HK-2 (cell line): ENCODE results near the gene SRSF2.
A peak's percentile ranks its signal among the peaks of the same experiment; 100 is the strongest.
"Not testable (repeated sequence)": the region's sequence is repeated elsewhere in the genome, so short reads cannot be mapped to it uniquely, and the experiment has no call there.

Source experiments
- DNase-seq: peaks from one replicate; pipeline ENCODE4 v3.0.0-alpha.2; 2018; ENCODE audit not compliant: unreplicated experiment

SRSF2 gene

DNA sequence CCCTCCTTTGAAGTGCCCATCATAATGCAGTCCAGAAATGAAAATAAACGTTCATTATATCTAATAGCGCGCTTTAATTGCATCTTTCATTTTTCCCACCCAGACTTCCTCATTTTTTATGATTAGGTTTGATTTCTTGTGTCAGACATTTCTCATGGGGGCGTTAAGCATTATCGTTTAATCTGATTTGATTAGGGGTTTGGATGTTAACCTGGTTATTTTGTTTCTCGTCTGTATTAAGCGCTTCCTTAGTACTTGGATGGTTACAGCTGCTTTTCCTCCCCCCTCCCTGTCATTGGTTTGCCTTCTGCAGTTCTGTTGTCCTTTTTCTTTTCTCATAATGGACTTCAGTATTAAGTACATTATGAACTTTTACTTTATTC, 1.3 kb upstream of the SRSF2 start:
- no peak for DNase-seq

GRCh38 chr17:76737676-76738467, 741 bp upstream of the SRSF2 start, which contains the start of gene MFSD11:
Gene MFSD11 (plus strand): TSS chr17:76738119. CDS start chr17:76738353, 234 bp downstream.
- peak; percentile 92 for DNase-seq

GRCh38 chr17:76736349-76737081, 616 bp downstream of the SRSF2 start:
- peak; percentile 44 for DNase-seq

- DNase-seq, result no peak
Measured at GRCh38 chr17:76735586-76736348, 1.4 kb downstream of the SRSF2 start.

DNA sequence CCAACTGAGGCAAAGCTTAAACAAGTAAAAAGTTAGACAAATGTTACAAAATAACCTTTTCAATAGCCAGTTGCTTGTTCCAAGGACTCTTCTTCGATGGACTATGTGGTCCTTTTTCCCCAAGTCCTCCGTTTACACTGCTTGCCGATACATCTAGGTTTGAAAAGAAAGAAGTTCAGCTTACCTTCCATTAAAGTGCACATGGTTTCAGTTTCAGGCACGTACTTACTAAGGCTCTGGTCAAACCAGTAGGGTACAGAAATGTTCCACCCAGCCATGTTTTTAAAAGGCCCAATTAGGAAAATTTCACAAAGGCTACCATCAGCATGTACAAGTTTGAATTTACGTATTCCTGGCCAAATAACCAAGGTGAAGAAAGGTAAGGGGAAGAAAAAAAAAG, 2.1 kb downstream of the SRSF2 start:
- no peak for DNase-seq

DNA sequence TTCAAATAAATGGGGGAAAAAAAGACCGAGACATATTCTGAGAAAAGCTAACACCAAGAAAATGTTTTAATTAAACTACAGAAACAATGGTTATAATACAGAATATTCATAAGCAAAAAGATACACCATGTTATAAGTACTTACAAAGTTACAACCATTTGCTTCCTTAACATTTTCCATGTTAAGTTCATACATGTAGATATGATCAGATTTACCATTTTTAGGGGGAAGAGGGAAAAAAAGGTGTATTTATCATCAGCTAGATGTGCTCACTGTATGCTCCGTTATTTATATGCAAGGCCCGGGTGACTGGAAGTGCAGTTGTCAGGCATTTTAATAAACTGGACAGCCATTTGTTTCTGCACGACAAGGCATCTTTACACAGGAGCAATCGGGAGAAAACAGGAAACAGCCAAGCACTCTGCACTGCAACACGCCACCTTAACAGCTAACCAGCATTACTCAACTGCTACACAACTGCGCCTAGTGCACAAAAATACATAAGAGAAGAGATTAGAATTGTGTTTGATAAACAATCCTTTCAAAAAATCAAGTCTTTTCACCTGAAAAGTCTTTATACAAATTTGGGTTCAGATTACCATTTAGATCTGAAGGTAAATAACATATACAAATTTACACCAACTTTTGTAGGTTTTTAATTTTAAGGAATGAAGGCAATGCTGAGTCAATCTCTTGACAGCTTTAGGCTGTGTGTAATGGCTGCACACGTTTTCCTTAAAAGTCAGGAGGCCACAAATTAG, 2.9 kb downstream of the SRSF2 start:
- DNase-seq, result no peak

DNA sequence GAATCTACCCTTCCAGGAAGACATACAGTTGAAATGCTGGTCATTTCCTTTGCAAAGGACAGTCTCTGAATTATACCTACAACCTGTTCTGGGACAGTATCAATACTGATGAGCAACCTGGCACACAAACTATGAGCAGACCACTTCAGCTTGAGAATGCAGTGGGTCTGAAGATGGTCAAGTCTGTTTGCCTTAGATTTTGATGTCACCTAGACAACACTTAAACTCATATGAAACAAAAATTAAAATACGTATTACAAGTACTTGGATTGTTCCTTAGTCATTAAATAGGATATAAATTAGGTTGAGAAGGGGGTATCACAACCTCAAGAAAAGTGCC, 3.5 kb downstream of the SRSF2 start:
- no peak for DNase-seq

- no peak for DNase-seq
Measured at GRCh38 chr17:76732734-76733617, 4.2 kb downstream of the SRSF2 start.

DNA sequence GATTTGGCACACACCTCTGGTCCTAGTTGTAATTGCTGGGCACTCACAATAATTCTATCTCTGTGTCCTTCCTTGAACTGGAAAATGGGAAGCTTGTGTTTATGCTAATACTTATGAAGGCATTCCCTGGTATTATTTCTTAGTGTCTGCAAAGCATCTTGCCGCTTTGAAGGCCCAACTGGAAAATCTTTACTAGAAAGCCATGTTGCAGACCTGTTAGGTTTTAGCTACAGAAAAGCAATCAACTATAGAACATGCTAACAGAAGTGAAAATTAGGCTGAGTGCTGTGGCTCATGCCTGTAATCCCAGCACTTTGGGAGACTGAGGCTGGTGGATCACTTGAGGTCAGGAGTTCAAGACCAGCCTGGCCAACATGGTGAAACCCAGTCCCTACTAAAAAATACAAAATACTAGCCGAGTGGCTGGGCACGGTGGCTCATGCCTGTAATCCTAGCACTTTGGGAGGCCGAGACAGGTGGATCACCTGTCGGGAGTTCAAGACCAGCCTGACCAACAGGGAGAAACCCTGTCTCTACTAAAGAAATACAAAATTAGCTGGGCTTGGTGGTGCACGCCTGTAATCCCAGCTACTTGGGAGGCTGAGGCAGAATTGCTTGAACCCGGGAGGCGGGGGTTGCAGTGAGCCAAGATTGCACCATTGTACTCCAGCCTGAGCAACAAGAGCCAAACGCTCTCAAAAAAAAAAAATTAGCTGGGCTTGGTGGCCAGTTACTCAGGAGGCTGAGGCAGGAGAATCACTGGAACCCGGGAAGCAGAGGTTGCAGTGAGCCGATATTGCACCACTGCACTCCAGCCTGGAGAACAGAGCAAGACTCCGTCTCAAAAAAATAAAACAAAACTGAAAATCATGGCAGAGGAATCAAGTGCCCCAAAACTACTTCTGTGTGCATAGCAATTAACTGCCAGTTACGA, 5.1 kb downstream of the SRSF2 start:
- DNase-seq, result not testable (repeated sequence)

DNA sequence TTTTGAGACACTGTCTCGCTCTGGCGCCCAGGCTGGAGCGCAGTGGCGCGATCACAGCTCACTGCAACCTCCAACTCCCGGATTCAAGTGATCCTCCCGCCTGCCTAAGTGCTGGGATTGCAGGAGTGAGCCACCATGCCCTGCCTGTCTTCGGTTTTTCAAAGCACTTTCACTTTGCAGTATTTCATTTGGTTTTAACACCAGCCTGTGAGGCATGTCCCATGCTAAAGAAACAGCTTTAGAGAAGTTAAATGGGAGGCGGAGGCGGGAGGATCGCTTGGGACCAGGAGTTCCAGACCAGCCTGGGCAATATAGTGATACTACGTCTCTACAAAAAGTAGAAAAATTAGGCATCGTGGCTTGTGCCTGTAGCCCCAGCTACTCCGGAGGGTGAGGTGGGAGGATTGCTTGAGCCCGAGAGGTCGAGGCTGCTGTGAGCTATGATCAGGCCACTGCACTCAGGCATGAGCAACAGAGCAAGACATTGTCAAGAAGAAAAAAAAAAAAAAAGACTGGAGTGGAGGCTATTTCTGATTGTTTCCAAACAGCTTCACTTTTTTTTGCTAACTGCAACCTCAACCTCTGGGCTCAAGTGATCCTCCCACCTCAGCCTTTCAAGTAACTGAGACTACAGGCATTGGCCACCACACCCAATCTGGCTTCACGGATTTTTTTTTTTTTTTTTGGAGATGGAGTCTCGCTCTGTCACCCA, 9.2 kb downstream of the SRSF2 start:
- peak; percentile 52 for DNase-seq

DNA sequence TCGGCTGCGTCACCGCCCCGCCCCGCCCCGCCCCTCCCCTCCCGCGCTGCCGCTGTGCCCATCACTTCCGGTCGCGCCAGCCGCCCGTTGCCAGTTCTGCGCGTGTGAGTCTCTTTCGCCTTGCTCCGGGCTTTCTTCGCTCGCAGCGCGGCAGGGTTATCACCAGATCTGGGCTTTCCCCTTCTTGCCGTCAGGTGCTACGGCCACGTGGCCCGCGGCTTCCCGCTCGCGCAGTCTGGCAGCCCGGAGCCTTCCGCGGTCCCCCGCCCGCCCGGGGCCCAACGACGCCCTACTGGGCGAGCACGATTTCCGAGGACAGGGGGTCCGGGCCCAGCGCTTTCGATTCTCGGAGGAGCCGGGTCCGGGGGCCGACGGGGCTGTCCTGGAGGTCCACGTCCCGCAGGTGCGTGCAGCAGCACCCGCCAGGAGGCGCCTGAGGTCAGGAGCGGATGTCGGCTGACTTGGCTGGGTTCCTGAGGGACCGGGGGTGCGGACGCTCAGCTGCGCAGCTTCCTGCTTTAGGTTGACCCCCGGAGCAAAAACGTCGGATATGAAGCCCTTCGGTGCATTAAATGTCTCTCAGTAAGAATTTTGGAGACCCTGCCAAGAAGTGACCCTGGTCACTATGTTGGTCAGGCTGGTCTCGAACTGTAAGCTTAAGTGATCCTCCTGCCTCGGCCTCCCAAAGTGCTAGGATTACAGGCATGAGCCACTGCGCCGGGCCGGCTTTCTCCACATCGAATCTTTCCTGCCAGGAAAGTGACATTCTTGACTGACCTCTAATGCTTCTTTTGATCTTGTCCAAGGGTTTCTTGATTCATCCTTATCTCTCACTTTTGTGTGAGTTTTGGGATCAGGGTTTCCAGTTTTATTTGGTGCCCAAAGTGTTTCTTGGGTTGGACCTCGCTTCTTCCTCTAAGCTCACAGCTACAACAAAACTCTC, 10.1 kb downstream of the SRSF2 start, which contains the start of gene METTL23:
Gene METTL23, plus strand, starts transcription at position 64 of the 943 bp plus-strand sequence. CDS start 2,872 bp downstream, outside the sequence.
- DNase-seq, result peak; percentile 82

DNA sequence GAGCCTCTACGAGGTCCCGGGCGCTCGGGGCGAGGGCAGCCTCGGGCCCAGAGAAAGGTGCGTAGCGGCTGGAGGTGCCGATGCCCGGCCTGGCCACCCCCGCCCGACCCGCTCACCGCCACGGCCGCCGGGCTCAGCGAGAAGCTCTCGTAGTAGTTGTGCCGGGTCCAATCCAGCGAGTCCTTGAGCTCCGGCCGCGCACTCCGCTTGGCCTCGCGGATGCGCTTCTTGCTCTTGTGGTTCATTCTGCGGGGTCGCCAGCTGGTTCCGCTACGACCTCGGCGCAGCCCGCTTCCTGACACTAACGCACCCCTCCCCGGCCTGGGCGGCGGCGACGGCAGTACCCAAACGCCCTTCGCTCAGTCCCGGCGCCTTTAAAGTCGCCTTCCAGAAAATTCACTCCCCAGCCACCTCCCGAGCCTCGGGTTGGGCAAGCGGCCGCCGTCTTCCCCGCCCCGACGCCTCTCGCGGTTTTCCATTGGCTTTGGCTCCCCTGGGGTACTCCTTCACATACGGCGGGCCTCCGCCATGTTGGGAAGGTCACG, 10.8 kb downstream of the SRSF2 start, which contains the start of gene JMJD6:
Gene JMJD6, minus strand, starts transcription at position 376 of the 545 bp plus-strand sequence. Its CDS starts 131 bp downstream, at position 245.
- peak; percentile 98 for DNase-seq

- DNase-seq, result peak; percentile 61
Measured at GRCh38 chr17:76725580-76726230, 11.4 kb downstream of the SRSF2 start.

GRCh38 chr17:76723812-76724211, 13.3 kb downstream of the SRSF2 start:
- DNase-seq, result no peak

DNA sequence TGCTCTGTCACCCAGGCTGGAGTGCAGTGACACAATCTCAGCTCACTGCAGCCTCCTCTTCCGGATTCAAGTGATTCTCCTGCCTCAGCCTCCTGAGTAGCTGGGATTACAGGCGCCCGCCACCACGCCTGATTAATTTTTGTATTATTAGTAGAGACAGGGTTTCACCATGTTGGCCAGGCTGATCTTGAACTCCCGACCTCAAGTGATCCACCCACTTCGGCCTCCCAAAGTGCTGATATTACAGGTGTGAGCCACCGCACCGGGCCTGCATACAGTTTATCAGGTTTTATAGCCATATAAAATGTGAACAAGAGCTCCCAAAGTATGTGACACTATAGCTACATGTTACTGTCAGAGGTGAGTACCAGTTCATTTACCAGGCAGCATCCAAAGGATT, 14.2 kb downstream of the SRSF2 start:
- DNase-seq, result not testable (repeated sequence)

DNA sequence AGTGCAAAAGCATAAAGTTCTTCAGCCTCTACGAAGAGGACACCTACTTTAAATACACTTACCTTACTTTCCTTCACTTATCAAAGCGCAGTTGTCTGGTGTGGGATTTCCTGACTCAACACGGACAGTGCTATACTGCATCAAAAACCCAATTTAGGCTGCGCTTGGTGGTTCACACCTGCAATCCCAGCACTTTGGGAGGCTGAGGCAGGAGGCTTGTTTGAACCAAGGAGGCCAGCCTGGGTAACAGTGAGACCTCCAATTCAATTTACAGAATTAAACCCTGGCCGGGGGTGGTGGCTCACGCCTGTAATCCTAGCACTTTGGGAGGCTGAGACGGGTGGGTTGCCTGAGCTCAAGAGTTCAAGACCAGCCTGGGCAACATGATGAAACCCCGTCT, 14.9 kb downstream of the SRSF2 start:
- DNase-seq, result no peak

GRCh38 chr17:76721463-76721862, 15.7 kb downstream of the SRSF2 start:
- DNase-seq, result no peak
